Natural killer cell (primary cell): ENCODE data around the gene ZNF548. TPM values are rescaled to one million over a fixed set of nuclear protein-coding genes. Genes with fewer than 3 reads are reported as not detected.
A peak's percentile ranks its signal among the peaks of the same experiment; 100 is the strongest.

Experiments
- ATAC-seq, 3 donors: fragments of 150-1000 bp in 2 of 3; fragments of 200-7000 bp in 1 of 3; cut with Tn5 transposase; 1 replicate in 1 of 3; 2 replicates in 2 of 3; pipeline ENCODE4 v1.10.0; 2021; ENCODE audit warnings: mild to moderate bottlenecking in 2 of 3, moderate library complexity in 2 of 3
- DNase-seq, 2 donors: peaks; one replicate each; pipeline versions ENCODE4 v3.0.0 to v3.0.0-alpha.2; 2013 to 2021; ENCODE audit warnings: mixed read lengths in 1 of 2
- H3K27ac ChIP-seq: one replicate; pipeline ENCODE4 v1.5.1; 2013; ENCODE audit warnings: mild to moderate bottlenecking, low read length
- H3K27me3 ChIP-seq: one replicate; pipeline ENCODE4 v1.6.1; 2013; ENCODE audit warnings: low read length; ENCODE audit not compliant: control insufficient read depth, insufficient read depth
- H3K36me3 ChIP-seq: one replicate; pipeline ENCODE4 v1.6.1; 2013; ENCODE audit warnings: low read length; ENCODE audit not compliant: control insufficient read depth, insufficient read depth
- H3K4me1 ChIP-seq: one replicate; pipeline ENCODE4 v1.6.1; 2013; ENCODE audit warnings: low read length; ENCODE audit not compliant: control insufficient read depth, insufficient read depth
- H3K4me3 ChIP-seq: one replicate; pipeline ENCODE4 v1.5.1; 2013; ENCODE audit warnings: low read length
- H3K9me3 ChIP-seq: one replicate; pipeline ENCODE4 v1.6.1; 2013; ENCODE audit warnings: low read length; ENCODE audit not compliant: control insufficient read depth, insufficient read depth
- H3K27ac Mint-ChIP-seq, 2 donors: one replicate each; pipeline ENCODE4 v1.8.0; 2022; ENCODE audit warnings: mild to moderate bottlenecking in 2 of 2, mixed read lengths in 2 of 2, moderate library complexity in 1 of 2
- H3K27me3 Mint-ChIP-seq, 2 donors: one replicate each; pipeline ENCODE4 v1.8.0; 2022; ENCODE audit warnings: low read depth in 2 of 2, mixed read lengths in 2 of 2
- H3K36me3 Mint-ChIP-seq: one replicate; pipeline ENCODE4 v1.8.0; 2022; ENCODE audit warnings: mixed read lengths
- H3K4me1 Mint-ChIP-seq, 2 donors: one replicate each; pipeline ENCODE4 v1.8.0; 2022; ENCODE audit warnings: mixed read lengths in 2 of 2
- H3K4me3 Mint-ChIP-seq: one replicate; pipeline ENCODE4 v1.8.0; 2022; ENCODE audit warnings: mild to moderate bottlenecking, moderate library complexity, mixed read lengths
- H3K9me3 Mint-ChIP-seq, 2 donors: one replicate each; pipeline ENCODE4 v1.8.0; 2022; ENCODE audit warnings: mixed read lengths in 2 of 2
- WGBS: methylation state at CpG from one replicate; pipeline ENCODE4 v1.1.7; 2013; ENCODE audit warnings: missing lambda C conversion rate; ENCODE audit not compliant: insufficient coverage; 5-methylcytosine and 5-hydroxymethylcytosine counted together
- intact Hi-C: fragments of 100-400 bp; cut with micrococcal nuclease; formaldehyde crosslinking; loops from one replicate; pipeline ENCODE4 v1.14.2; 2022
- total RNA-seq, 4 donors: library from RNA; stranded (reverse); fragments of 120-200 nt in 1 of 4; gene quantifications; one replicate each; pipeline versions ENCODE4 v1.2.3 to v1.2.4, GENCODE V29; 2013 to 2022
- TF ChIP-seq, protein P1 (sequence below): fragments of 200-600 bp; IDR thresholded peaks from one replicate; pipeline ENCODE4 v1.8.0; 2022; ENCODE audit warnings: antibody characterized with exemption

Gene ZNF548
- total RNA-seq, 3 donors from 2014 or later (not counting 1 experiment from before 2014, with no cell fraction given), result 75.5 to 104 (median 96.9) TPM

DNA sequence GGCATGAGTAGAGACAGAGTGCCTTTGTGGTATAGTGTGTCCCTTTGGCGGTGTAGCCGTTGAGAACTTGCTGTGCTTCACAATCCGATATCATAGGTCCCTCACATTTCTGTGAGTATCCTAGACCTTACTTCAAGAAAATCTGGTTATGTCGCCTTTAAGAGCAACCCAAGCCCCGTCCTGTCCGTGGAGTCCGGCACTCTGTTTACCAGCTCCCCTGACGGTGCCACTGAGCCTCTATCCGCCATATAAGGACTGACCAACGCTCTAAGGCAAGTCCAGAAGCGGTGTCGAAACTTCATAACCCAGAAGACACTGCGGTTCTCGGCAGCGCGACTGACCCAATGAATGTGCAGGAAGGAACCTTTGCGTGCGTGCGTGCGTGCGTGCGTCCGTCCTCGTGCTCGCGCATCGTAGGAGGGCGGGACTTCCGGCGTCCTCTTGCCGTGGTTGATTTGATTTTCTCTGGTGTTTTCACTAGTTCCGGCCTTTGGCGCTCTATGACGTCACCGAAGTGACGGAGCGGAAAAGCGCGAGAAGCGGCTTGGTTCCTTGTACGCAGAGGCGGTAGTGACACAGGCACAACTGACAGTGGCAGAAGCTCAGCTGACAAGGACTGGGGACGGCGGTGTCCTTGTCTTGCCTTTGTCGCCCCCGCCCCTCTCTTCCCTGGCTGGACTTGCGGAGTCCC, 26.5 kb upstream of the ZNF548 start, which contains the start of the genes TRAPPC2B and ZNF547:
TRAPPC2B (plus strand) TSS at position 555 of the 691 bp plus-strand sequence. CDS start 1,283 bp downstream, outside the sequence.
ZNF547 (plus strand) TSS at position 555 of the 691 bp plus-strand sequence. CDS start 5,005 bp downstream, outside the sequence.
- Mint-ChIP-seq H3K36me3 (peaks cover 20% of the 10 kb centered on the region), H3K27me3 (no peaks in the 10 kb centered on the region), H3K4me1 (peaks cover 18 to 19% of the 10 kb centered on the region in 2 donors), H3K9me3 (peaks cover 0 to 8% of the 10 kb centered on the region in 2 donors), H3K4me3 (peak within 1 kb of the TSS; percentile 92), H3K27ac (peak within 1 kb of the TSS; percentile 96 to 98)
- Histone ChIP-seq H3K27me3 (no peaks in the 10 kb centered on the region), H3K4me3 (peak within 1 kb of the TSS; percentile 56), H3K9me3 (peaks cover 20% of the 10 kb centered on the region), H3K27ac (peak within 1 kb of the TSS; percentile 93), H3K36me3 (no peaks in the 10 kb centered on the region), H3K4me1 (peaks cover 14% of the 10 kb centered on the region)
- DNase-seq, result peak; percentile 99 to 100
- peak; percentile 88 to 96 (median 90) for ATAC-seq
- TF ChIP-seq, protein P1, sequence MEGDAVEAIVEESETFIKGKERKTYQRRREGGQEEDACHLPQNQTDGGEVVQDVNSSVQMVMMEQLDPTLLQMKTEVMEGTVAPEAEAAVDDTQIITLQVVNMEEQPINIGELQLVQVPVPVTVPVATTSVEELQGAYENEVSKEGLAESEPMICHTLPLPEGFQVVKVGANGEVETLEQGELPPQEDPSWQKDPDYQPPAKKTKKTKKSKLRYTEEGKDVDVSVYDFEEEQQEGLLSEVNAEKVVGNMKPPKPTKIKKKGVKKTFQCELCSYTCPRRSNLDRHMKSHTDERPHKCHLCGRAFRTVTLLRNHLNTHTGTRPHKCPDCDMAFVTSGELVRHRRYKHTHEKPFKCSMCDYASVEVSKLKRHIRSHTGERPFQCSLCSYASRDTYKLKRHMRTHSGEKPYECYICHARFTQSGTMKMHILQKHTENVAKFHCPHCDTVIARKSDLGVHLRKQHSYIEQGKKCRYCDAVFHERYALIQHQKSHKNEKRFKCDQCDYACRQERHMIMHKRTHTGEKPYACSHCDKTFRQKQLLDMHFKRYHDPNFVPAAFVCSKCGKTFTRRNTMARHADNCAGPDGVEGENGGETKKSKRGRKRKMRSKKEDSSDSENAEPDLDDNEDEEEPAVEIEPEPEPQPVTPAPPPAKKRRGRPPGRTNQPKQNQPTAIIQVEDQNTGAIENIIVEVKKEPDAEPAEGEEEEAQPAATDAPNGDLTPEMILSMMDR, result no peak
- intact Hi-C loops, result loop anchor here (1.0 kb wide), 6 partner anchors 12 to 792 kb away; partner anchors contain the start of genes ZNF17, ZNF304, ZNF460 and ZNF548
- WGBS, result 2% methylated on average over 47 of the region's 47 CpGs

DNA sequence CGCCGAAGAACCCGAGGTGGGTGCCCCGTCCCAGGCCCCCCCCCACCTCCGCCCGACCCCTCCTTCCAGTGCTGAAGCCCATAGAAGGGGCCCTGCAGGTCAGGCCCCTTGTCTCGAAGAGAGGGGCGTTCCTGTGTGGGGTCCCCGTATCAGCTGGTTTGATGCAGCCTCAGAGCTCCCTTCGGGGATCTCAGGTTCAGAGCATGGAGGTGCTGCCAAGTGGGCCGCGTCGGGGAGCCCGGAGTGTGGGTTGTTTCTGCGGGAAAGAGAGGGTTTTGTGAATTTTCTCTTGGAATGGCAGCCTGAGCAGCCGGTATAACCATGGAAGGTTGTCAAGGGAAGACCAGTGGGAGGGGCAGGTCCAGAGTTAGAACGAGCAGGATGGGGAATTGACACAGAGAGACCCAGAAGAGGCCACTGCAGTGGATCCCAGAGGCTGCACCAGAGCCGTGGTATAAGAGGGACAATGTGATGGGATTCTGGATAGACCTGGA, 25.9 kb upstream of the ZNF548 start:
- Mint-ChIP-seq H3K9me3 (peaks cover 0 to 8% of the 10 kb centered on the region in 2 donors), H3K36me3 (peaks cover 14% of the 10 kb centered on the region), H3K4me3 (peak overlapping the region; percentile 92), H3K27me3 (no peaks in the 10 kb centered on the region), H3K4me1 (peaks cover 18 to 19% of the 10 kb centered on the region in 2 donors), H3K27ac (peak overlapping the region; percentile 96 to 98)
- Histone ChIP-seq H3K27me3 (no peaks in the 10 kb centered on the region), H3K9me3 (peaks cover 14% of the 10 kb centered on the region), H3K27ac (peak overlapping the region; percentile 93), H3K4me1 (peaks cover 14% of the 10 kb centered on the region), H3K36me3 (no peaks in the 10 kb centered on the region), H3K4me3 (peak overlapping the region; percentile 56)
- 2% methylated on average over 15 of the region's 18 CpGs for WGBS
- ATAC-seq (peak in 1 of 3 donors; percentile 1), DNase-seq (no peak)
- intact Hi-C loops, result loop anchor here (1.0 kb wide), 6 partner anchors 12 to 792 kb away; partner anchors contain the start of genes ZNF17, ZNF304, ZNF460 and ZNF548
- TF ChIP-seq, protein P1, result no peak

DNA sequence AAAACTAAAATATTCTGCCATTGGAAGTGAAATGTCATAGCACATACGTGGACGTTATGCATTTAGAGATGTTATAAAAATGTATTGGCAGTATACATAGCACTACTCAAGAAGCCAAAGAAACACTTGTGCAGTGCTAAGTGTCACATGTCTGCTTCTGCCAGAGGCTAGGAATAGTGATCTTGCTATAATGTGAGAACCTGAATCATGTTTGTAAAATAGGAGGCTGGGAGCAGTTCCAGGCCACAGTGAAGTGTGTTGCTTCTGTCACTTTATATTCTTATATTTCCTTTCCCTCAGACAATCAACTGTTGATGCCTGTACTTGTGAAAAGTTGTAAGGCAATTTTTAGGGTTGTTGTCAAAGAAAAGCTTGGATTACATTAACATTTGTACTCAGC, 22.9 kb upstream of the ZNF548 start:
- ATAC-seq (no peak), DNase-seq (no peak)
- WGBS, result 83% methylated on average over 2 of the region's 2 CpGs
- no peaks in the 10 kb centered on the region for H3K27me3 Mint-ChIP-seq
- Histone ChIP-seq H3K27me3 (no peaks in the 10 kb centered on the region), H3K4me3 (no peak overlapping the region), H3K4me1 (peaks cover 14% of the 10 kb centered on the region), H3K36me3 (peaks cover under 1% of the 10 kb centered on the region), H3K9me3 (peaks cover 7% of the 10 kb centered on the region), H3K27ac (no peak overlapping the region)
- intact Hi-C loops, result no loop called here
- no peak overlapping the region for H3K4me3 Mint-ChIP-seq
- TF ChIP-seq, protein P1, result no peak
- peaks cover 9% of the 10 kb centered on the region for H3K36me3 Mint-ChIP-seq
- peak overlapping the region in 1 of 2 donors; percentile 14 for H3K27ac Mint-ChIP-seq
- H3K4me1 Mint-ChIP-seq, result peaks cover 18 to 19% of the 10 kb centered on the region in 2 donors
- H3K9me3 Mint-ChIP-seq, result peaks cover 2 to 8% of the 10 kb centered on the region in 2 donors
